Measurements from ENCODE around the gene KCNMB3.

The KCNMB3 gene

DNA sequence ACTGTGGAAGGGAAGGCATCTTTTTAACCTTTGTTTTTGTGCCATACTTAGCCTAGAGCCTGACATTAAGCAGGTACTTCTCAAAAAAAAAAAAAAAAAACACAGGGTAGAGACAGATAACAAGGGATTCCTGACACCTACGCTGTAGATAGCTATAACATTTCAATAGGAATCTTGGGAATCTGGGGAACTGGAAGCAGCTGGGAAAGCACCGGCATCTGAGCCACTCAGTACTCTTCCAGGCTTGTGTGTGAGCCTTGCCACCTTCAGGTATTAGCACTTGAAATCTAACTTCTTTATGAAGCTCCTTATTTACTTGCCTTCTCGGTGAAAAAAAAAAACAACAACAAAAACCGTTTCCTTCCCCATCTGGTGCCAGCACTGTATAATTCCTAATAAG lies 56.0 kb downstream of the KCNMB3 start:
- DNase-seq: no peak

Measured in fibroblast of skin of back (primary cell).